ENCODE results near the gene ABCG2.

Gene ABCG2

GRCh38 chr4:88191404-88191803 lies 33.0 kb upstream of the ABCG2 start:
- H3K9me3 ChIP-seq (ENCODE audit: insufficient read depth, low read depth, low read length) = no peaks in the 10 kb centered on the region
- no peaks in the 10 kb centered on the region for H3K79me2 ChIP-seq (ENCODE audit: insufficient read depth, low read length)
- no peak overlapping the region for H3K4me2 ChIP-seq (ENCODE audit: low read depth, low read length, poor library complexity, severe bottlenecking)
- no peaks in the 10 kb centered on the region for H4K20me1 ChIP-seq (ENCODE audit: insufficient read depth, low read length, poor library complexity, severe bottlenecking)
- no peak overlapping the region for H3K4me3 ChIP-seq (ENCODE audit: low read length, poor library complexity, severe bottlenecking)
- no peak overlapping the region for H2AFZ ChIP-seq (ENCODE audit: low read length)
- H3F3A ChIP-seq (ENCODE audit: low read depth) = no peaks in the 10 kb centered on the region
- H3K9ac ChIP-seq (ENCODE audit: low read depth, low read length, poor library complexity, severe bottlenecking) = no peak overlapping the region
- TF ChIP-seq CTCF (conservative IDR thresholded peaks at IDR 0.05; ENCODE audit: low read length) = no peak
- no peak for TF ChIP-seq EZH2phosphoT487 (IDR thresholded peaks at IDR 0.05; ENCODE audit: borderline replicate concordance)
- H3K27me3 ChIP-seq (ENCODE audit: insufficient read depth, low read length, poor library complexity, severe bottlenecking) = no peaks in the 10 kb centered on the region
- no peaks in the 10 kb centered on the region for H3K9me2 ChIP-seq (replicated peaks; ENCODE audit: low read depth, low read length)
- no peaks in the 10 kb centered on the region for H3K36me3 ChIP-seq (ENCODE audit: insufficient read depth, low read length)
- H3K4me1 ChIP-seq (ENCODE audit: insufficient read depth, low read length, poor library complexity, severe bottlenecking) = peaks cover 6% of the 10 kb centered on the region

- no peaks in the 10 kb centered on the region for H3K27me3 ChIP-seq (ENCODE audit: insufficient read depth, low read length, poor library complexity, severe bottlenecking)
- H3K9ac ChIP-seq (ENCODE audit: low read depth, low read length, poor library complexity, severe bottlenecking) = no peak overlapping the region
- no peaks in the 10 kb centered on the region for H3K36me3 ChIP-seq (ENCODE audit: insufficient read depth, low read length)
- no peaks in the 10 kb centered on the region for H3K9me3 ChIP-seq (ENCODE audit: insufficient read depth, low read depth, low read length)
- H3K79me2 ChIP-seq (ENCODE audit: insufficient read depth, low read length) = no peaks in the 10 kb centered on the region
- H2AFZ ChIP-seq (ENCODE audit: low read length) = no peak overlapping the region
- peak overlapping the region; percentile 2 for H3K4me2 ChIP-seq (ENCODE audit: low read depth, low read length, poor library complexity, severe bottlenecking)
- no peaks in the 10 kb centered on the region for H3F3A ChIP-seq (ENCODE audit: low read depth)
- TF ChIP-seq CTCF (conservative IDR thresholded peaks at IDR 0.05; ENCODE audit: low read length) (no peak), EZH2phosphoT487 (IDR thresholded peaks at IDR 0.05; ENCODE audit: borderline replicate concordance) (no peak)
- no peak overlapping the region for H3K4me3 ChIP-seq (ENCODE audit: low read length, poor library complexity, severe bottlenecking)
- H4K20me1 ChIP-seq (ENCODE audit: insufficient read depth, low read length, poor library complexity, severe bottlenecking) = no peaks in the 10 kb centered on the region
- H3K9me2 ChIP-seq (replicated peaks; ENCODE audit: low read depth, low read length) = no peaks in the 10 kb centered on the region
- H3K4me1 ChIP-seq (ENCODE audit: insufficient read depth, low read length, poor library complexity, severe bottlenecking) = peaks cover 6% of the 10 kb centered on the region
Observed at GRCh38 chr4:88189881-88190585, 31.6 kb upstream of the ABCG2 start.

GRCh38 chr4:88189418-88189738 lies 30.9 kb upstream of the ABCG2 start:
- TF ChIP-seq EZH2phosphoT487 (IDR thresholded peaks at IDR 0.05; ENCODE audit: borderline replicate concordance) (no peak), CTCF (conservative IDR thresholded peaks at IDR 0.05; ENCODE audit: low read length) (no peak)
- H3K27me3 ChIP-seq (ENCODE audit: insufficient read depth, low read length, poor library complexity, severe bottlenecking) = no peaks in the 10 kb centered on the region
- peaks cover 6% of the 10 kb centered on the region for H3K4me1 ChIP-seq (ENCODE audit: insufficient read depth, low read length, poor library complexity, severe bottlenecking)
- no peak overlapping the region for H3K4me3 ChIP-seq (ENCODE audit: low read length, poor library complexity, severe bottlenecking)
- H3K9me2 ChIP-seq (replicated peaks; ENCODE audit: low read depth, low read length) = no peaks in the 10 kb centered on the region
- no peaks in the 10 kb centered on the region for H3F3A ChIP-seq (ENCODE audit: low read depth)
- no peaks in the 10 kb centered on the region for H3K36me3 ChIP-seq (ENCODE audit: insufficient read depth, low read length)
- H3K9me3 ChIP-seq (ENCODE audit: insufficient read depth, low read depth, low read length) = no peaks in the 10 kb centered on the region
- H3K4me2 ChIP-seq (ENCODE audit: low read depth, low read length, poor library complexity, severe bottlenecking) = no peak overlapping the region
- H3K9ac ChIP-seq (ENCODE audit: low read depth, low read length, poor library complexity, severe bottlenecking) = no peak overlapping the region
- no peak overlapping the region for H2AFZ ChIP-seq (ENCODE audit: low read length)
- no peaks in the 10 kb centered on the region for H4K20me1 ChIP-seq (ENCODE audit: insufficient read depth, low read length, poor library complexity, severe bottlenecking)
- no peaks in the 10 kb centered on the region for H3K79me2 ChIP-seq (ENCODE audit: insufficient read depth, low read length)

Data from Loucy (cell line).